B cell (primary cell): ENCODE measurements around the gene KLHL17. TPM values are rescaled to one million over a fixed set of nuclear protein-coding genes. Genes with fewer than 3 reads are reported as not detected.

Experiments
- ATAC-seq: fragments of 200-7000 bp; cut with Tn5 transposase; one replicate; pipeline ENCODE4 v1.10.0; 2021; ENCODE audit warnings: low read depth, mild to moderate bottlenecking, moderate number of reproducible peaks, moderate library complexity
- CTCF ChIA-PET: fragments of 350-600 bp; sonication (Branson Sonifier 250); formaldehyde crosslinking; loops from one replicate; lab custom pipeline; 2021; ENCODE audit warnings: antibody characterized with exemption, inconsistent platforms; lab: Charles Lee
- POLR2A ChIA-PET: fragments of 350-600 bp; sonication (Branson Sonifier 250); formaldehyde crosslinking; loops from one replicate; lab custom pipeline; 2021; ENCODE audit warnings: antibody characterized with exemption; lab: Charles Lee
- DNase-seq: peaks from one replicate; pipeline ENCODE4 v3.0.0; 2013
- H2AFZ ChIP-seq: 2 replicates; pipeline ENCODE4 v1.6.1; 2012; ENCODE audit warnings: mild to moderate bottlenecking, low read depth, low read length; ENCODE audit not compliant: insufficient read depth, poor library complexity, severe bottlenecking
- H3K27ac ChIP-seq, 2 donors: 1 replicate in 1 of 2; 2 replicates in 1 of 2; pipeline ENCODE4 v1.5.1; 2012 to 2013; ENCODE audit warnings: low read length in 2 of 2, mild to moderate bottlenecking in 2 of 2, moderate library complexity in 1 of 2
- H3K27me3 ChIP-seq, 4 experiments: fragments of 200-600 bp in 1 of 4; sonication (generic) in 1 of 4; replicated peaks in 1 of 4; 1 replicate in 2 of 4; 2 replicates in 2 of 4; pipeline versions ENCODE4 v1.6.1 to v1.7.0; 2013 to 2016; ENCODE audit warnings: low read length in 3 of 4, mild to moderate bottlenecking in 2 of 4, mixed read lengths in 1 of 4, moderate library complexity in 1 of 4; ENCODE audit not compliant: insufficient read depth in 4 of 4, control insufficient read depth in 3 of 4; ENCODE audit errors: control extremely low read depth in 1 of 4
- H3K36me3 ChIP-seq, 2 experiments: replicated peaks in 1 of 2; 1 replicate in 1 of 2; 2 replicates in 1 of 2; pipeline versions ENCODE4 v1.6.1 to v1.7.1; 2013; ENCODE audit warnings: low read length in 1 of 2; ENCODE audit not compliant: insufficient read depth in 2 of 2, control insufficient read depth in 1 of 2; ENCODE audit errors: control extremely low read depth in 1 of 2, extremely low read depth in 1 of 2
- H3K4me1 ChIP-seq, 2 donors: fragments of 200-600 bp in 1 of 2; sonication (generic) in 1 of 2; 1 replicate in 1 of 2; 2 replicates in 1 of 2; pipeline versions ENCODE4 v1.5.1 to v1.6.1; 2013 to 2017; ENCODE audit warnings: low read length in 2 of 2; ENCODE audit not compliant: control insufficient read depth in 2 of 2, insufficient read depth in 2 of 2
- H3K4me2 ChIP-seq: replicated peaks from 2 replicates; pipeline ENCODE3; 2012; ENCODE audit warnings: mild to moderate bottlenecking, low read depth, low read length; ENCODE audit not compliant: poor library complexity, severe bottlenecking
- H3K4me3 ChIP-seq, 5 experiments: fragments of 200-600 bp in 1 of 5; sonication (generic) in 1 of 5; 1 replicate in 3 of 5; 2 replicates in 2 of 5; pipeline versions ENCODE4 v1.5.1 to v1.7.0; 2011 to 2016; ENCODE audit warnings: low read length in 4 of 5, mild to moderate bottlenecking in 4 of 5, low read depth in 2 of 5, control low read depth in 1 of 5, moderate library complexity in 1 of 5; ENCODE audit not compliant: insufficient read depth in 1 of 5; ENCODE audit errors: control extremely low read depth in 1 of 5, extremely low read depth in 1 of 5
- H3K79me2 ChIP-seq: fragments of 200-600 bp; sonication (generic); one replicate; pipeline ENCODE4 v1.6.0; 2016; ENCODE audit warnings: low read length; ENCODE audit not compliant: control insufficient read depth, insufficient read depth
- H3K9ac ChIP-seq: fragments of 200-600 bp; sonication (generic); 2 replicates; pipeline ENCODE4 v1.6.1; 2017; ENCODE audit warnings: mild to moderate bottlenecking, low read length, moderate library complexity
- H3K9me3 ChIP-seq, 3 donors: one replicate each; pipeline versions ENCODE4 v1.6.1 to v1.7.1; 2013; ENCODE audit warnings: low read length in 2 of 3; ENCODE audit not compliant: control insufficient read depth in 2 of 3, insufficient read depth in 1 of 3; ENCODE audit errors: control extremely low read depth in 1 of 3
- H4K20me1 ChIP-seq: 2 replicates; pipeline ENCODE4 v1.6.0; 2012; ENCODE audit warnings: mild to moderate bottlenecking, low read length; ENCODE audit not compliant: insufficient read depth, control insufficient read depth, poor library complexity, severe bottlenecking
- H3K27ac Mint-ChIP-seq: one replicate; pipeline ENCODE4 v1.8.0; 2021; ENCODE audit warnings: mixed read lengths
- H3K27me3 Mint-ChIP-seq: one replicate; pipeline ENCODE4 v1.8.0; 2021; ENCODE audit warnings: mixed read lengths
- H3K4me1 Mint-ChIP-seq: one replicate; pipeline ENCODE4 v1.8.0; 2021; ENCODE audit warnings: mixed read lengths
- H3K4me3 Mint-ChIP-seq: one replicate; pipeline ENCODE4 v1.8.0; 2021; ENCODE audit warnings: mixed read lengths
- H3K9me3 Mint-ChIP-seq: one replicate; pipeline ENCODE4 v1.8.0; 2022; ENCODE audit warnings: mixed read lengths; ENCODE audit not compliant: insufficient read depth
- EZH2 ChIP-seq: IDR thresholded peaks from 2 replicates; pipeline ENCODE4 v1.6.1; 2012; ENCODE audit warnings: borderline replicate concordance, low read depth, mild to moderate bottlenecking, moderate library complexity, low read length; ENCODE audit not compliant: insufficient read depth, poor library complexity, severe bottlenecking
- WGBS: methylation state at CpG from one replicate; pipeline ENCODE4 v1.1.5; 2013; ENCODE audit warnings: missing lambda C conversion rate; ENCODE audit not compliant: insufficient coverage; 5-methylcytosine and 5-hydroxymethylcytosine counted together
- intact Hi-C: fragments of 100-400 bp; cut with micrococcal nuclease; formaldehyde crosslinking; loops from one replicate; pipeline ENCODE4 v1.10.0; 2022
- polyA plus RNA-seq: library from polyadenylated mRNA; depleted of rRNA; stranded (reverse); fragments of >200 nt; gene quantifications from 2 replicates; pipeline ENCODE4 v1.2.3, GENCODE V29; 2012
- total RNA-seq, 2 donors: library from RNA; stranded (reverse); fragments of 120-200 nt in 1 of 2; gene quantifications; 1 replicate in 1 of 2; 2 replicates in 1 of 2; pipeline versions ENCODE4 v1.2.3 to v1.2.4, GENCODE V29; 2013 to 2022
- TF ChIP-seq, protein P1 (sequence below): fragments of 200-600 bp; IDR thresholded peaks from one replicate; pipeline ENCODE4 v1.8.0; 2022; ENCODE audit warnings: antibody characterized with exemption, mild to moderate bottlenecking

The KLHL17 gene
- total and polyA plus RNA-seq, 2 donors (not counting 1 experiment from before 2014, with no cell fraction given): 30.1 to 57.5 TPM

DNA sequence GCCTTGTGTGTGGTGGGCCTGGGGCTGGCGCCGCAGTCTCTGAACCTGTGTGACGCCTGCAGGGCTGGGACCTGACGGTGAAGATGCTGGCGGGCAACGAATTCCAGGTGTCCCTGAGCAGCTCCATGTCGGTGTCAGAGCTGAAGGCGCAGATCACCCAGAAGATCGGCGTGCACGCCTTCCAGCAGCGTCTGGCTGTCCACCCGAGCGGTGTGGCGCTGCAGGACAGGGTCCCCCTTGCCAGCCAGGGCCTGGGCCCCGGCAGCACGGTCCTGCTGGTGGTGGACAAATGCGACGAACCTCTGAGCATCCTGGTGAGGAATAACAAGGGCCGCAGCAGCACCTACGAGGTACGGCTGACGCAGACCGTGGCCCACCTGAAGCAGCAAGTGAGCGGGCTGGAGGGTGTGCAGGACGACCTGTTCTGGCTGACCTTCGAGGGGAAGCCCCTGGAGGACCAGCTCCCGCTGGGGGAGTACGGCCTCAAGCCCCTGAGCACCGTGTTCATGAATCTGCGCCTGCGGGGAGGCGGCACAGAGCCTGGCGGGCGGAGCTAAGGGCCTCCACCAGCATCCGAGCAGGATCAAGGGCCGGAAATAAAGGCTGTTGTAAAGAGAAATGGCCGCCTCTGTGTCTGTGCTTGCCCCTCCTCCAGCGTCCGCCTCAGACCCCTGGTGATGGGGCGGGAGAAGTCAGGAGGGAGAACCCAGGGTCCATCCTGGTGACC, 53.7 kb downstream of the KLHL17 start:
- peaks cover 20% of the 10 kb centered on the region for H3K79me2 ChIP-seq
- peaks cover 0 to 8% (median 0%) of the 10 kb centered on the region in 3 donors for H3K9me3 ChIP-seq
- H3K36me3 ChIP-seq: no peaks in the 10 kb centered on the region
- Mint-ChIP-seq H3K4me1 (peaks cover 26% of the 10 kb centered on the region), H3K27ac (peak overlapping the region; percentile 98), H3K9me3 (no peaks in the 10 kb centered on the region), H3K4me3 (peak overlapping the region; percentile 95), H3K27me3 (peaks cover 4% of the 10 kb centered on the region)
- TF ChIP-seq, protein P1, sequence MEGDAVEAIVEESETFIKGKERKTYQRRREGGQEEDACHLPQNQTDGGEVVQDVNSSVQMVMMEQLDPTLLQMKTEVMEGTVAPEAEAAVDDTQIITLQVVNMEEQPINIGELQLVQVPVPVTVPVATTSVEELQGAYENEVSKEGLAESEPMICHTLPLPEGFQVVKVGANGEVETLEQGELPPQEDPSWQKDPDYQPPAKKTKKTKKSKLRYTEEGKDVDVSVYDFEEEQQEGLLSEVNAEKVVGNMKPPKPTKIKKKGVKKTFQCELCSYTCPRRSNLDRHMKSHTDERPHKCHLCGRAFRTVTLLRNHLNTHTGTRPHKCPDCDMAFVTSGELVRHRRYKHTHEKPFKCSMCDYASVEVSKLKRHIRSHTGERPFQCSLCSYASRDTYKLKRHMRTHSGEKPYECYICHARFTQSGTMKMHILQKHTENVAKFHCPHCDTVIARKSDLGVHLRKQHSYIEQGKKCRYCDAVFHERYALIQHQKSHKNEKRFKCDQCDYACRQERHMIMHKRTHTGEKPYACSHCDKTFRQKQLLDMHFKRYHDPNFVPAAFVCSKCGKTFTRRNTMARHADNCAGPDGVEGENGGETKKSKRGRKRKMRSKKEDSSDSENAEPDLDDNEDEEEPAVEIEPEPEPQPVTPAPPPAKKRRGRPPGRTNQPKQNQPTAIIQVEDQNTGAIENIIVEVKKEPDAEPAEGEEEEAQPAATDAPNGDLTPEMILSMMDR: no peak
- no peak for TF ChIP-seq EZH2
- CTCF ChIA-PET: interaction anchor here (0.6 to 2.0 kb wide), 9 partner anchors 9 to 278 kb away, joined by 3 to 13 read pairs (median 4); no protein-coding TSS in a partner anchor
- intact Hi-C loops: loop anchor here (2.0 to 10.0 kb wide), 3 partner anchors 51 to 293 kb away; partner anchors contain the start of genes ACAP3, C1orf159 and PUSL1
- POLR2A ChIA-PET: interaction anchor here (1.1 to 1.5 kb wide), 2 partner anchors 50 to 259 kb away, joined by 4 read pairs; partner anchors contain the start of gene UBE2J2
- H4K20me1 ChIP-seq: no peaks in the 10 kb centered on the region
- H3K4me1 ChIP-seq: peaks cover 18 to 27% of the 10 kb centered on the region in 2 donors
- H2AFZ ChIP-seq: peak overlapping the region; percentile 91
- peak overlapping the region; percentile 79 for H3K9ac ChIP-seq
- peak overlapping the region; percentile 96 for H3K4me2 ChIP-seq
- 81% methylated on average over 37 of the region's 41 CpGs for WGBS
- H3K4me3 ChIP-seq: peak overlapping the region; percentile 19 to 79 (median 72)
- DNase-seq (no peak), ATAC-seq (no peak)
- H3K27me3 ChIP-seq: no peaks in the 10 kb centered on the region
- H3K27ac ChIP-seq: peak overlapping the region; percentile 88 to 93
